ENCODE results near the gene APIP.

APIP gene

GRCh38 chr11:34877375-34877975, 38.7 kb downstream of the APIP start:
- DNase-seq = no peak

DNA sequence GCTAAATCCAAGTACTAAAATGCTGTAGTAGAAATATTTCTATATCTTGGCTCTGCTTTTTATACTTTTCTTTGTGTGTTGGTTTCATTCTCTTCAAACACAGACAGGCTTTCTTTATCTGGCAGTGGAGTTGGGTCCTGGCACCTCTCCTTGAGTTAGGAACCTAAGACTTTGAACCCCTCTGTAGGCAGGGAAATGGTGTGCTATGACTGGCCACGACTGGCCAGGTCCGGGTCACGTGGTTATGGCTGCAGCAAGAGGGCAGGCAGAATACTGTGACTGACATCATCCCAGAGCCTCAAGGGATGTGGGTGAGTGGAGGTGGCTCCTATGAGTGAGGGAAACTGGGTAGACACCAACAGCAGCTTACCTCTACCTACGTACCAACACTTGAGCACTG, 42.0 kb downstream of the APIP start:
- no peak for DNase-seq

GRCh38 chr11:34870548-34871196, 45.5 kb downstream of the APIP start:
- DNase-seq = no peak

DNA sequence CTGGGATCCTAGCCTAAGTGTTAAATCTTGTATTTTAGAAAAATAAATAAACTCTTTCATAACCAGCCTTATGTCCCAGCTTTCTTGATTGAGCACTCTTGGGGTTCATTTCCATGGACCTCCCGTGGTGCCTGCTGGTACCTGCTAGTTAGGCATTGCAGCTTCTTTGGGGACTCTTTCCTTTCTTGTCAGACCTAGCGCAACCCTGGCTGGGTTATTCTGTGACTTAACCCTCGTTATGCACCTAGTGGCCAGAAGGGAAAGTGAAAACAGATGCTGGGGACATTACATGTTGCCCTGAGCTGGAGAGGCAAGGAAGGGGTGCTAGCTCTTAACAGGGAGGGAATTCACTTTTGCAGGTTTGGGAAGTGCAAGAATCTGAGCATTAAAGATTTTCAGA, 46.8 kb downstream of the APIP start:
- no peak for DNase-seq

DNA sequence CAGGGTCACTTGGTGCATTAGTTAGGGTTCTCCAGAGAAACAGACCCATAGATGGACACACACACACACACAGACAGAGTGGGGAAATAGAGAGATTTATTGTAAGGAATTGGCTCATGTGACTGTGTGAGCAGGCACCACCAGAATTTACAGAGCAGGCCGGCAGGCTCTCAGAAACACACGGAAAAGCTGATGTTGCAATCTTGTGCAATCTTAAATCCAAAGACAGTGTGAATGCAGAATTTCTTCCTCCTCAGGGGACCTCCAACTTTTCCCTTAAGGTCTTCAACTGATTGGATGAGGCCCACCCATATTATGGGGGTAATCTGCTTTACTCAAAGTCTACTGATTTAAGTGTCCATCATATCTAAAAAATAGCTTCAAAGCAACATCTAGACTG, 49.8 kb downstream of the APIP start:
- DNase-seq = no peak

GRCh38 chr11:34865261-34865660, 50.9 kb downstream of the APIP start:
- DNase-seq = no peak

DNA sequence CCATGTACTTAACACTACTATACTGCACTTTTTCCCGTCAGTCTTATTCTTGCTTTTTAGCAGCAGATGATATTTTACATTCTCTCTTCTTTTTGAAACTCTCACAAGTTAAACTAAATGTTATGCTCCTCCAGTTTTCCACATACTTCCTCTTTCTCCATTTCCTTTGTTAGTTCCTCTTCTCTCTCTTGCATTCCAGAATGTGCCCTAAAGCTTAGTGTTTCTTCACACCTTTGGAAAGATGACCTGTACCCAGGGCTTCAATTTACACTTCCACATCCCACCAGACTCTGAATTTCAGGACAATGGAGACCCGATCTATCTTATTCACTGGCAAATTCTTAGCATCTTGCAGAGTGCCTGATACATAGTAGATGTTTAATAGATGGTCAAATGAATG, 51.8 kb downstream of the APIP start:
- DNase-seq = no peak

DNA sequence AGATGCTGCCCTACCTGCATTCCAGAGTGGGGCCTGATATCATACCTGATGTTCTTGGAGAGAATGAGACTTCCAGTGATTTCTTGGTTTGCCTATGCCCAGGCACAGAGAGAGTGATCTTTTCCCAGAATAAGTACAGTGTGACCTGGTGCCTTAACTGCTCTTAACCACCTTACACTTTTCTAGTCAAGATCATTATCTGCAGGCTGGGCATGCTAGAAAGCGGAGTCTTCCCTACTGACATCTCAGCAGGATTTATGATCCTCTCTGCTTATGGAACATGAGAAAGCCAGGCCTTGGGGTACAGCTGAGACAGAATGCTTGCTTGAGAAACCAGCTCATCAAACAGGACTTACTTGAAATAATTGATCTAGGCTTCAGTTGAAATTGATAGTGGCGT, 53.1 kb downstream of the APIP start:
- DNase-seq = no peak

DNA sequence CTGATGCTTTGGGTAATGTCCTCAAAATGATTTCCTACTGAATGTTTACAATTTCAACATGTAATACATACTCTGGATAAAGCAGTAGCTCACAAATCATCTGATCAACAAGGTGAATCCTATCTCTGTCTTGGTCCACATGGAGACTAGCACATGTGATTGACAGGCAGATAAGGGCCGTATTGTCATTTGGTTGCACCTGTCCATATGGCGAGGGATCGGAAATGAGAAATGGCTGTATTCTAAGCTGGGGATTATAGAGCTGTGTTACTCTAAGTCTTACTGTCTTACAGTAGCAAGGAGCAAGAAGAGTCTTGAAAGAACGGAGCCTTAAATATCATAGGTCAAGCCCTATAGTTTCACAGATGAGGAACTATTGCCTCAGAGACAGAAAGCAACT, 55.7 kb downstream of the APIP start:
- no peak for DNase-seq

DNA sequence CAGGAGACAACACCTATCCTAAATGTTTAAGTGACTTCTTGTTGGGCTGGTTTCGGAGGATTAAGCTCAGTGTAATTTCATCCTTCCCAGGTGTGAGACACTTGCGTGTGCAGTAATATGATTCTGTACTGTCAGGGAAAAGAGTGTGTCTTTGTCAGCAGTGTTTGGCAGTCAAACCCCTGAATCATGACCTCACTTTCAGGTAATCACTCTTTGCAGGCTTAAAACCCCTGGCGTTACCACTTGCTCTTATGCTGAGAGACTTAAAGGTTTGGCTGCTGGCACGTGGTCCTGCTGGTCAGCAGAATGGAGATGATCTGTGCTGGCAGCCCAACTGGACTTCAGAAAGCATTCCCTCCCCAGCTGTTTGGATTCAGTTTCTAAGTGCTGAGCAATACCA, 56.1 kb downstream of the APIP start:
- DNase-seq = no peak

GRCh38 chr11:34859496-34859895, 56.7 kb downstream of the APIP start:
- no peak for DNase-seq

DNA sequence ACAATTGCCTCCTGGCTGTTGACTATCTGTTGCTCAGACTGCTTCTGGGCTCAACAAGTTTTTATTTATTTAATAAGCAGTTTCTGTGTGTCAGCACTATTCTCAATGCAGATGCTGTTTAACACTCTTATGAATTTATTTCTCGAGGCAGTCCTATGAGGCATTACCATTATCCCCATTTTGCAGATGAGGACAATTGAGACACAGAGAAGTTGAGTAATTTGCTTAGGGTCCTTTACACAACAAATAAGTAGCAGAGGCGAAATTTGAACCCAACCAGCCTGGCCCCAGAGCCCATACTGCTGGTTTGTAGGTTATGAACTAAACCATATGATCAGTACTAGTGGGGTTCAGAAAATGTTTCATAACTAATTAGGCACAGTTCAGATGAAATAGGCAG, 58.7 kb downstream of the APIP start:
- DNase-seq = no peak

DNA sequence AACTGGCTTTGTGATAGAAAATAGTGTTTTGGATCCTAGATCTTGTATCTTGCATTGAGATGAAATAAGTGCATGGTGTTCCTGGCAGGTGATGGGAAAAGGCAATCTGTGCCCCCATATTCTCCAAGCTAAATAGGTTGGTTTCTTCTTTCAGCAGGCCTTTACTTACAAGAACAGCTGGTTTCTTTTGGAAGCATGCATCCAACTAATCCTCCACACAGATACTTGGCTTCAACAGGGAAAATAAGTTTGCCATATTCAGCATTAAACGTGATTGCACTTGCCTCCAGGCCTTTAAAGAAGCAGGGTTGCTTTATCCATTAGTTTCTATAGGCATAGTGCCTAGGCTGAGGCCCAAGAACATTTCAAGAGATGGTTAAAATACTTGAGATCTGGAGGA, 59.9 kb downstream of the APIP start:
- DNase-seq = no peak

GRCh38 chr11:34855754-34856095, 60.5 kb downstream of the APIP start:
- DNase-seq = no peak

- DNase-seq = no peak
Measured at GRCh38 chr11:34855021-34855753, 61.0 kb downstream of the APIP start.

DNA sequence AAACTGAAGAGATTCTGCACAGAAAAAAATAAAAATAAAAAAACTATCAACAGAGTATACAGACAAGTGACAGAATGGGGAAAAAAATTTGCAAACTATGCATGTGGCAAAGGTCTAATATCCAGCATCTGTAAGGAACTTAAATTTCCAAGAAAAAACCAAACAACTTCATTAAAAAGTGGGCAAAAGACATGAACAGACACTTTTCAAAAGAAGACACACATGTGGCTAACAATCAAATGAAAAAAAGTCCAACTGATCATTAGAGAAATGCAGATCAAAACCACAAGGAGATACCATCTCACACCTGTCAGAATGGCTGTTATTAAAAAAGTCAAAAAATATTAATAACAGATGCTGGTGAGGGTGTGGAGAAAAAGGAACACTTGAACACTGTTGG, 64.3 kb downstream of the APIP start:
- DNase-seq = no peak

- no peak for DNase-seq
Measured at GRCh38 chr11:34850334-34850733, 65.8 kb downstream of the APIP start.

- DNase-seq = no peak
Measured at GRCh38 chr11:34846467-34846866, 69.7 kb downstream of the APIP start.

- DNase-seq = no peak
Measured at GRCh38 chr11:34844463-34845112, 71.6 kb downstream of the APIP start.

DNA sequence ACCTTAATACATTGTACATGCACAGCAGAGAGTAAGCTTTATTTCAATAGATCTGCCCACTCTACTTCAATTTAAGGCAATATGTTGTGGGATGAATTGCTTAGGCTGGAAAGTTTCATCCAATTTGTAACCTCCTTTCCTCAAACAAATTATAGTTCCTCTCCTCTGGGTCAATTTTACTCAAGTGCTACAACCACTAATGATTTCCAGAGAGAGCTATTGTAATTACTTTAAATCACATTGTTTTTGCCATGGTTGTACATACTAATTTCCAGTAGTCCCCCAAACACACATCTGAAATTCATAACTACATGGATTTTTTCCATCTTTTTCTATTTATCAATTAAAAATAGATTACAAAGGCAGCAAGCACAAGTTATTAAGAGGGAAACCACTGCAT, 72.9 kb downstream of the APIP start:
- no peak for DNase-seq

DNA sequence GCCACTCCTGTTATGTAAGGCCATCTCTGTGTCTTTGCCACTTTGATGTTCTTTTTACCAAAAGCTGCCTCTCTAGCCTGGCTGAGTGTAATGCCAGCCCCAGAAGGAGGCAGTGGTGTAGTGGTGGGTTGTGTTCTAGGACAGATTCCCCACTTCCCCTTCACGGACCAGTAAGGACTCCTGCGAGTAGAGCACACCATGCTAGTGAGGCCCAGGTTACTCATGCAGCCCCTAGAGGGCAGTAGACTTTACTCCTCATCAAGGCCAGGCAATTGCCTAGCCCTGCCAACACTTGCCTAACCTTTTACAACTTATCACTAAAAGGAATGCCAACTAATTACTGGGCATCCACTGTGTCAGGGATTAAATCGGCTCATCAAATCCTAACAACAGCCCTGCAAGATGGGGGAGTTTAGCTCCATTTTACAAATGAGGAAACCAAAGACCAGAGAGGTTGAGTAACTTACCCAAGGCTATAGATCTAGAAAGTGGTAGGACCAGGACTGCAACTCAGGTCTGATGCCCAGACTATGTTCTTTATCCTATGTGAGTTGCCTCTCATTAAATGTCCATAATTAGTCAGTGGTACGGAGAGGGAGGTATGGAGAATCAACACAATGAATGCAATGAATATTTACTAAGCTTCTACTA, 75.3 kb downstream of the APIP start:
- peak; percentile 35 for DNase-seq

DNA sequence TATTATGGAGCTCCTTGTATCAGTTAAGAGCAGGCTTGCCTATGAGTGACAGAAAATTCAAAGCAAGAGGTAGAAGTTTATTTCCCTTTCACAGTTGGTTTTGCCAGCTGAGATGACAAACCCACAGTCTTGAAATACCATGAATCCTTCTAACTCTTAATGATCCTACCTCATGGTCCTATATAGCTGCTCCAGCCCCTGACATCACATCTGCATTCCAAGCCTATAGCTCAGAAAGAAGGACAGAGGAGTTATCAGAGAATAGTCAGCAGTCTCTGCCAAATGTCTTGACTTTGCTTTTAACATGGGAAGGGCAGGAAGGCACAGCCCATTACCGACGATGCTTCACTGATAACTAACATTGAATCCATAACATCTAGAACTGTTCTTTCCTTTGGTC, 76.2 kb downstream of the APIP start:
- no peak for DNase-seq

Measured in EL (cell line).